ENCODE data around the gene PTGER2.

DNA sequence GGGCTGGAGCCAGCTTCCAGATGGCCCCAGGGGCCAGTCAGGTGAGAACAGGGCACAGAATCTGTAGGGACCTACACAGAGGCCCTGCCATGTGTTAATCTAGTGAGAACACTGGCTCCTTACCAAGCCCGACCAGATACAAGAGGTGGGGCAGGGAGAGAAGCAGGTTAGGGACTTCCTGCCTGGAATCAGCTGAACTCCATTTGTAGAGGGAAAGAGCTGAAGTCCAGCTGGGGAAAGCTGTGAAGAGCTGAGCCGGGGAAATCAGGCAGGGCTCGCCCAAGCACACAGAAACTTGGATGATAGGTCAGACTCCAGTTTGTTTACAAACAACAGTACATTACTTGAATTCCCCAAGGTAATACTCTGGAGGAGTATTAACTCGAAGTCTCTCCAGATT, 46.7 kb downstream of the PTGER2 start:
- TF ChIP-seq TAF1 (IDR thresholded peaks at IDR 0.05; ENCODE audit: borderline replicate concordance, low read depth, low read length): no peak
- no peak for TF ChIP-seq EP300 (IDR thresholded peaks at IDR 0.05; ENCODE audit: borderline replicate concordance in 1 of 2, low read depth in 1 of 2, low read length in 1 of 2)
- TF ChIP-seq, protein P1, sequence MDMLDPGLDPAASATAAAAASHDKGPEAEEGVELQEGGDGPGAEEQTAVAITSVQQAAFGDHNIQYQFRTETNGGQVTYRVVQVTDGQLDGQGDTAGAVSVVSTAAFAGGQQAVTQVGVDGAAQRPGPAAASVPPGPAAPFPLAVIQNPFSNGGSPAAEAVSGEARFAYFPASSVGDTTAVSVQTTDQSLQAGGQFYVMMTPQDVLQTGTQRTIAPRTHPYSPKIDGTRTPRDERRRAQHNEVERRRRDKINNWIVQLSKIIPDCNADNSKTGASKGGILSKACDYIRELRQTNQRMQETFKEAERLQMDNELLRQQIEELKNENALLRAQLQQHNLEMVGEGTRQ (IDR thresholded peaks at IDR 0.05; ENCODE audit: borderline replicate concordance, low read depth, low read length): no peak
- no peak for TF ChIP-seq RAD21 (IDR thresholded peaks at IDR 0.05; ENCODE audit: low read length)
- TF ChIP-seq, protein P2, sequence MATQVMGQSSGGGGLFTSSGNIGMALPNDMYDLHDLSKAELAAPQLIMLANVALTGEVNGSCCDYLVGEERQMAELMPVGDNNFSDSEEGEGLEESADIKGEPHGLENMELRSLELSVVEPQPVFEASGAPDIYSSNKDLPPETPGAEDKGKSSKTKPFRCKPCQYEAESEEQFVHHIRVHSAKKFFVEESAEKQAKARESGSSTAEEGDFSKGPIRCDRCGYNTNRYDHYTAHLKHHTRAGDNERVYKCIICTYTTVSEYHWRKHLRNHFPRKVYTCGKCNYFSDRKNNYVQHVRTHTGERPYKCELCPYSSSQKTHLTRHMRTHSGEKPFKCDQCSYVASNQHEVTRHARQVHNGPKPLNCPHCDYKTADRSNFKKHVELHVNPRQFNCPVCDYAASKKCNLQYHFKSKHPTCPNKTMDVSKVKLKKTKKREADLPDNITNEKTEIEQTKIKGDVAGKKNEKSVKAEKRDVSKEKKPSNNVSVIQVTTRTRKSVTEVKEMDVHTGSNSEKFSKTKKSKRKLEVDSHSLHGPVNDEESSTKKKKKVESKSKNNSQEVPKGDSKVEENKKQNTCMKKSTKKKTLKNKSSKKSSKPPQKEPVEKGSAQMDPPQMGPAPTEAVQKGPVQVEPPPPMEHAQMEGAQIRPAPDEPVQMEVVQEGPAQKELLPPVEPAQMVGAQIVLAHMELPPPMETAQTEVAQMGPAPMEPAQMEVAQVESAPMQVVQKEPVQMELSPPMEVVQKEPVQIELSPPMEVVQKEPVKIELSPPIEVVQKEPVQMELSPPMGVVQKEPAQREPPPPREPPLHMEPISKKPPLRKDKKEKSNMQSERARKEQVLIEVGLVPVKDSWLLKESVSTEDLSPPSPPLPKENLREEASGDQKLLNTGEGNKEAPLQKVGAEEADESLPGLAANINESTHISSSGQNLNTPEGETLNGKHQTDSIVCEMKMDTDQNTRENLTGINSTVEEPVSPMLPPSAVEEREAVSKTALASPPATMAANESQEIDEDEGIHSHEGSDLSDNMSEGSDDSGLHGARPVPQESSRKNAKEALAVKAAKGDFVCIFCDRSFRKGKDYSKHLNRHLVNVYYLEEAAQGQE (IDR thresholded peaks at IDR 0.05; ENCODE audit: low read depth, low read length): no peak
- no peak for TF ChIP-seq YY1 (IDR thresholded peaks at IDR 0.05; ENCODE audit: low read depth)
- TF ChIP-seq, protein P3, sequence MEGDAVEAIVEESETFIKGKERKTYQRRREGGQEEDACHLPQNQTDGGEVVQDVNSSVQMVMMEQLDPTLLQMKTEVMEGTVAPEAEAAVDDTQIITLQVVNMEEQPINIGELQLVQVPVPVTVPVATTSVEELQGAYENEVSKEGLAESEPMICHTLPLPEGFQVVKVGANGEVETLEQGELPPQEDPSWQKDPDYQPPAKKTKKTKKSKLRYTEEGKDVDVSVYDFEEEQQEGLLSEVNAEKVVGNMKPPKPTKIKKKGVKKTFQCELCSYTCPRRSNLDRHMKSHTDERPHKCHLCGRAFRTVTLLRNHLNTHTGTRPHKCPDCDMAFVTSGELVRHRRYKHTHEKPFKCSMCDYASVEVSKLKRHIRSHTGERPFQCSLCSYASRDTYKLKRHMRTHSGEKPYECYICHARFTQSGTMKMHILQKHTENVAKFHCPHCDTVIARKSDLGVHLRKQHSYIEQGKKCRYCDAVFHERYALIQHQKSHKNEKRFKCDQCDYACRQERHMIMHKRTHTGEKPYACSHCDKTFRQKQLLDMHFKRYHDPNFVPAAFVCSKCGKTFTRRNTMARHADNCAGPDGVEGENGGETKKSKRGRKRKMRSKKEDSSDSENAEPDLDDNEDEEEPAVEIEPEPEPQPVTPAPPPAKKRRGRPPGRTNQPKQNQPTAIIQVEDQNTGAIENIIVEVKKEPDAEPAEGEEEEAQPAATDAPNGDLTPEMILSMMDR (IDR thresholded peaks at IDR 0.05): no peak

Measured in SK-N-SH (cell line).